ENCODE measurements around the gene CEBPE.
"Not testable (repeated sequence)": the region's sequence is repeated elsewhere in the genome, so short reads cannot be mapped to it uniquely, and the experiment has no call there.

CEBPE gene

GRCh38 chr14:23113431-23114119 is 5.5 kb downstream of the CEBPE start:
- TF ChIP-seq, protein P1, sequence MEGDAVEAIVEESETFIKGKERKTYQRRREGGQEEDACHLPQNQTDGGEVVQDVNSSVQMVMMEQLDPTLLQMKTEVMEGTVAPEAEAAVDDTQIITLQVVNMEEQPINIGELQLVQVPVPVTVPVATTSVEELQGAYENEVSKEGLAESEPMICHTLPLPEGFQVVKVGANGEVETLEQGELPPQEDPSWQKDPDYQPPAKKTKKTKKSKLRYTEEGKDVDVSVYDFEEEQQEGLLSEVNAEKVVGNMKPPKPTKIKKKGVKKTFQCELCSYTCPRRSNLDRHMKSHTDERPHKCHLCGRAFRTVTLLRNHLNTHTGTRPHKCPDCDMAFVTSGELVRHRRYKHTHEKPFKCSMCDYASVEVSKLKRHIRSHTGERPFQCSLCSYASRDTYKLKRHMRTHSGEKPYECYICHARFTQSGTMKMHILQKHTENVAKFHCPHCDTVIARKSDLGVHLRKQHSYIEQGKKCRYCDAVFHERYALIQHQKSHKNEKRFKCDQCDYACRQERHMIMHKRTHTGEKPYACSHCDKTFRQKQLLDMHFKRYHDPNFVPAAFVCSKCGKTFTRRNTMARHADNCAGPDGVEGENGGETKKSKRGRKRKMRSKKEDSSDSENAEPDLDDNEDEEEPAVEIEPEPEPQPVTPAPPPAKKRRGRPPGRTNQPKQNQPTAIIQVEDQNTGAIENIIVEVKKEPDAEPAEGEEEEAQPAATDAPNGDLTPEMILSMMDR (IDR thresholded peaks at IDR 0.05; ENCODE audit: control extremely low read depth, extremely low read depth, low read depth, missing control alignments), result no peak
- peak; percentile 5 for DNase-seq (ENCODE audit: extremely low spot score)
- POLR2A ChIA-PET, result no interaction called here
- CTCF ChIA-PET, result interaction anchor here (1.1 to 5.4 kb wide), 5 partner anchors 6 to 58 kb away, joined by 3 to 47 read pairs (median 3); partner anchors contain the start of gene CEBPE

- POLR2A ChIA-PET, result no interaction called here
- no peak for DNase-seq (ENCODE audit: extremely low spot score)
- CTCF ChIA-PET, result interaction anchor here (0.9 to 5.4 kb wide), 6 partner anchors 7 to 72 kb away, joined by 3 to 47 read pairs (median 3); partner anchors contain the start of gene CEBPE
- TF ChIP-seq, protein P1 (IDR thresholded peaks at IDR 0.05; ENCODE audit: control extremely low read depth, extremely low read depth, low read depth, missing control alignments), result no peak
These were observed 6.5 kb downstream of the CEBPE start for GRCh38 chr14:23112359-23113178.

DNA sequence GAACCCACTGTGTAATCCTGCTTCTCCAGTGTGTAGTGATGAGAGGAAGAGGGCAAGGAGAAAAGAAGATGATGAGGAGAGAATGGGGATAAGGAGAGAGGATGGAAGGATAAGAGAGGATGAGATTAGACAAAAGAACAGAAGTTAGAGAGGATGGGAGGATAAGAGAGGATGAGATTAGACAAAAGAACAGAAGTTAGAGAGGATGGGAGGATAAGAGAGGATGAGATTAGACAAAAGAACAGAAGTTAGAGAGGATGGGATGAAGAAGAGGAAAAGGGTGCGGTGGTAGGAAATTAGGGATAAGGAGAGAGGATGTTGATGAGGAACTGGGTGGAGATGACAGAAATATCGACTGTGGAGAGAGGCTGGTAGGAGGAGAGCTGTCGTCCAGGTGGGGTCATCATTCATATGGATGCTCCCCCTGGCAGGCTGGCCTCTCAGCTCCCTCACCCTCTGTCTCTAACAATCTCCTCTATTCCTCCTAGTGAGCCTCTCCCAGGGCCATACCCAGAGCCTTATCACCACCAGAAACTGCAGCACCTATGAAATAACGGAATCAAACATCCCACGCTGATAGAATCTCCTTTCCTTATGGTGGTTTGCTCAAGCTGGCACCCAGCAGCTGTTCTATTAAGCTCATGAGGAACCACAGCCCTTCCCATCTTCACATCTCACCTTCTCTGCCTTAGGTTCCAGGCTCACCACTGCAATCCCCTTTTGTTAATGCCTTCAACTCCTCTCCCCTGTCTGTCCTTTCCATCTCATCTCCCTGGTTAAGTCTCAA is 8.3 kb downstream of the CEBPE start:
- CTCF ChIA-PET, result interaction anchor here (0.9 to 5.4 kb wide), 9 partner anchors 9 to 182 kb away, joined by 3 to 47 read pairs (median 8); partner anchors contain the start of genes ACIN1, C14orf119 and CEBPE
- POLR2A ChIA-PET, result interaction anchor here (0.5 kb wide), 1 partner anchor 28 kb away, joined by 6 read pairs; no protein-coding TSS in a partner anchor
- DNase-seq (ENCODE audit: extremely low spot score), result no peak
- TF ChIP-seq, protein P1 (IDR thresholded peaks at IDR 0.05; ENCODE audit: control extremely low read depth, extremely low read depth, low read depth, missing control alignments), result no peak

DNA sequence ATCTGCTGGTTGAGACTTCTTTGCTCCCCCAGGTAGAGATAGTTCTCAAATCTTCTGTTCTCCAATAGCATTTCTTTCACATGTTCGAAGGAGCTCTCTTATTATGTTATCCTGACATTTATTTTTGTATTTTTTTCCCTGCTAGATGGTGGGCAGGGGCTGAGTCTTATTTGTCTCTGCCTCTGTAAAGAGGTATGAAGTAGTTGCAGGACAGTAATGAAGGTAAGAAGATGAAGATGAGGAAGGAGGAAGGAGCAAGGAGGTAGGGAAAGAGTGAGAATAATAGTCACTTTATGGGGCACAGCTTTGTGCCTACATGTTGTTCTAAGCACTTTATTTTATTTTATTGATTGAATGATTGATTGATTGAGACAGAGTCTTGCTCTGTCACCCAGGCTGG is 9.3 kb downstream of the CEBPE start:
- TF ChIP-seq, protein P1 (IDR thresholded peaks at IDR 0.05; ENCODE audit: control extremely low read depth, extremely low read depth, low read depth, missing control alignments), result no peak
- CTCF ChIA-PET, result interaction anchor here (0.9 to 5.4 kb wide), 13 partner anchors 9 to 271 kb away, joined by 3 to 47 read pairs (median 4); partner anchors contain the start of genes ACIN1, C14orf119, CEBPE and HOMEZ
- no peak for DNase-seq (ENCODE audit: extremely low spot score)
- POLR2A ChIA-PET, result no interaction called here

DNA sequence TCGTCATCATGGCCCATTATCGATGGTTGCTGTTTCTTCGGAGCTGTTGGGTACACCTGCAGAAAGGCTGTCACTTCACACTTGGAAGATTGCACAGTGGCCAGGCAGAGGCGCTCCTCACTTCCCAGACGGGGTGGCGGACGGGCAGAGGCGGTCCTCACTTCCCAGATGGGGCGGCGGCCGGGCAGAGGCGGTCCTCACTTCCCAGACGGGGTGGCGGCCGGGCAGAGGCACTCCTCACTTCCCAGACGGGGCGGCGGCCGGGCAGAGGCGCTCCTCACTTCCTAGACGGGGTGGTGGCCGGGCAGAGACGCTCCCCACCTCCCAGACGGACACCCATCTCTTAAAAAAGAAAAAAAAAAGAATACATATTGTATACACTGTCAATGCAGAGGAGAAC is 10.9 kb downstream of the CEBPE start:
- DNase-seq (ENCODE audit: extremely low spot score); POLR2A ChIA-PET: not testable (repeated sequence)
- CTCF ChIA-PET, result interaction anchor here (1.0 to 5.4 kb wide), 6 partner anchors 11 to 50 kb away, joined by 3 to 47 read pairs (median 12); partner anchors contain the start of gene CEBPE

- POLR2A ChIA-PET; DNase-seq (ENCODE audit: extremely low spot score): not testable (repeated sequence)
- CTCF ChIA-PET, result interaction anchor here (4.0 kb wide), 1 partner anchor 39 kb away, joined by 18 read pairs; no protein-coding TSS in a partner anchor
These were observed 11.4 kb downstream of the CEBPE start for GRCh38 chr14:23107620-23108019.

DNA sequence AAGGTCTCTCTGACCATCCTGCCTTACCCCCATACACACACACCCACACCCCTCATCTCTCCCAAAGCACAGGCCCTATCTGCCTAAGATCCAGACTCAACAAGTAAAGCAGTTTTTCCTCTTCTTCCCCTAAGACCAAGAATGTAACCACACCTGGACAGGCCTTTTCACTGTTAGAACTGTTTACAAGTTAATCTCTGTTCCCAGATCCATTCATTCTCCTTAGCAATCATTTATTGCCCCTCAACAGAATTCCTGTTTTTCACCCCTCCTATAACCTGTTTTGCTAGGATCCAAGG is 12.4 kb downstream of the CEBPE start:
- CTCF ChIA-PET, result interaction anchor here (1.2 to 1.6 kb wide), 2 partner anchors 12 to 14 kb away, joined by 3 to 13 read pairs; partner anchors contain the start of gene ACIN1
- no peak for DNase-seq (ENCODE audit: extremely low spot score)
- TF ChIP-seq, protein P1 (IDR thresholded peaks at IDR 0.05; ENCODE audit: control extremely low read depth, extremely low read depth, low read depth, missing control alignments), result no peak
- POLR2A ChIA-PET, result no interaction called here

Measured in GM10248 (cell line).